Stimulated activated CD4-positive, alpha-beta T cell treated with anti-CD3 and anti-CD28 coated beads, TNF-alpha, amount 100 ng/mL, for 1 hour (primary cell): ENCODE data around the gene SUCLG2.

Experiments
- DNase-seq, 3 donors: peaks; one replicate each; pipeline ENCODE4 v3.0.0-alpha.2; 2020; ENCODE audit warnings: low read depth in 3 of 3, low spot score in 1 of 3

SUCLG2 gene

GRCh38 chr3:67517781-67518180 is 136.6 kb downstream of the SUCLG2 start:
- DNase-seq: no peak

- no peak for DNase-seq
Observed at GRCh38 chr3:67516496-67516895, 137.9 kb downstream of the SUCLG2 start.

DNA sequence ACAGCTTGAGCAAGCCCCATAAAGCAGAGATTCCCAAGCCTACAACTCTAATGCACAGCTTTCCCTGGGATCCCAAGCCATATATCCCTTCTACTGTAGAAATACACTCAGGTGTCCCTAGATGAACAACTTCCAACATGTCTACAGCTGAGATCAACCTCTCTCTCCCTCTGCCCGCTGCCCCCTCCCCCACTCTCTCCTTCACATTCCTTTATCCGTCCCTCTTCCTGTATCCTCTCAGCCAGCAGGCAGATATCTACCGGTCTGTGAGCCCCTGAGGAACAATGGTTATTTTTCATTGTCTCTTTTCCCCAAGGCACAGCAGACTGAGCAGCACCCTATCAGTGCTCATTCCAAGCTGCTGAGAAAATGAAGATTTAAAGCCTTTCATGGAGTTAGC is 138.6 kb downstream of the SUCLG2 start:
- no peak for DNase-seq

DNA sequence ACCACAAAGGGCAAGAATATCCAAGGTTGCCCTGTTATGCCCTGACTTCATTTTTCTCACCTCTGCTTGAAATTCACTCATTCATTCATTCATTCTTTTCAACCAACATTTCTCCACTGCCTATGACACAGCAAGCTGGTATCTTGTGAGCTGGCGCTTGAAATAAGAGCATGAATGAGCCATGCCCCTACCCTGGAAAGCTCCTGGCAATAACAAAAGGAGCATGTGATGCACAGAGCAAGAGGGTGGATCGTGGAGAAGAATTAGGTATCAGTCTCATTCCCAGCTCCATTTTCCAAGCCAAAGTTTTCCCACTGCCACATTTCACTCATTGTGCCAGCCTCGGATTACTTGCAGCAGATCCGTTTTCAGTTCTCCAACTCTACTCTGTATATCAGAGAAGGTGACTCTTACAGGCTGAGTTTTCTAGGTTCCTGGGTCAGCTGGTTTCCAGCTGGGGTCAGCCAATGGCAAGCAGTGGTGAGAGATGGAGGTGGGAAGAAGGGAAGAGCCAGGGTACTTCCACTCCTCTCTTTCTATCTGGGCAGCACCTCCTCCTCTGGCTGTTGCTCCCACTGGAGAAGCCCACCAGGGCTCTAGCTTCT is 144.8 kb downstream of the SUCLG2 start:
- DNase-seq: no peak

DNA sequence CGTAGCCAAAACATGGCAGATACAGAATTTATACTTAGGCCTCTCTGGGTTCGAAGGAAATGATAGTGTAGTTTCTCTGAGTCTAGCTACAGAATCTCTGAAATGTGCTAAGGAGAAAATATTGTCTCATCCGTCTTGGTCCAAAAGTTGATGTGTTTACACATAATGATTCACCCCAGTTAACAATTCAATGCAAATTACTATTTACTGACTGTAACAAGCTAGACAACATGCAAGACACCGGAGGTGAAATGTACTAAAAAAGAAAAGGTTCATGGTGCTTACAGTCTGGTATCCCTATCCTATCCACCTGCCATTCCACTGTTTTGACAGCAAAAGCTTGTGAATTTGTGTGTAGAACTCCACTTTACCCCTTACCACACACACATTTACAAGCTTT is 146.8 kb downstream of the SUCLG2 start:
- DNase-seq: no peak

- DNase-seq: no peak
Observed at GRCh38 chr3:67500709-67501108, 153.7 kb downstream of the SUCLG2 start.

GRCh38 chr3:67497746-67498145 is 156.7 kb downstream of the SUCLG2 start:
- DNase-seq: no peak

- DNase-seq: no peak
Observed at GRCh38 chr3:67495751-67496150, 158.7 kb downstream of the SUCLG2 start.

- DNase-seq: no peak
Observed at GRCh38 chr3:67493808-67494207, 160.6 kb downstream of the SUCLG2 start.

DNA sequence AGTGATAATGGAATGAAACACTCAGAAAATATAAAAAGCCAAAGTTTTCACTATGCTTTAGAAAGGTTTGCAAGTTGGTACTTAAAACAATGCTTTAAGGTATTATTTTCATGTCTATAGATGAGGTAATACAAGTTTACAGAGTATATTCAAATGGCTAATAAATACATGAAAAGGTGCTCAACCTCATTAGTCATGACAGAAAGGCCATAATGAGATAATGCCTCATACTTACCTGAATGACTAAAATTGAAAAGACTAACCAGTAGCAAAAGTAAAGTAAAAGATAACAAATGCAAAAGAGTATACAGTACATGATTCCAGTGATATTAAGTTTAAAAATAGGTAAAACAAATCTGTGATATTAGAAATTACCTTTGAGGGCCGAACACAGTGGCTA is 163.8 kb downstream of the SUCLG2 start:
- no peak for DNase-seq

- DNase-seq: no peak
Observed at GRCh38 chr3:67489816-67490215, 164.6 kb downstream of the SUCLG2 start.

- DNase-seq: no peak
Observed at GRCh38 chr3:67487564-67488114, 166.8 kb downstream of the SUCLG2 start.

GRCh38 chr3:67486883-67487282 is 167.5 kb downstream of the SUCLG2 start:
- no peak for DNase-seq

- DNase-seq: no peak
Observed at GRCh38 chr3:67484085-67484484, 170.3 kb downstream of the SUCLG2 start.

DNA sequence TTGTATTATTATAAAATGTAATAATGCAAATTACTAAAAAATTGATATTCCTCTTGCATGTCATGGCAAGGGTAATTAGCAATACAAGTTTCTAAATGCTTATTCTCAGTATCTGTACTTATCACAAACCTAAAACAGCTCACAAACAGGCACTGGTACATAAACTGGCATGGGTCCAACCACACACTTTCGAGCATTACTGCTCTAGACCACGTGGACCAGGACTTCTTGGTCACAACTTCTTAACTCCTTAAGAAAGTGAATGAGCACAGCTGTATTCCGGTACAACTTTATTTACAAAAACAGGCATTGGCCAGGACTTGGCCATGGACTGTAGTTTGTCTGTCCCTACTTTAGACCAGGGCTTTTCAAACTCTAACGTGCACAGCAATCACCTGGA is 173.3 kb downstream of the SUCLG2 start:
- DNase-seq: no peak

GRCh38 chr3:67478423-67478822 is 176.0 kb downstream of the SUCLG2 start:
- no peak for DNase-seq

GRCh38 chr3:67474311-67474710 is 180.1 kb downstream of the SUCLG2 start:
- no peak for DNase-seq

DNA sequence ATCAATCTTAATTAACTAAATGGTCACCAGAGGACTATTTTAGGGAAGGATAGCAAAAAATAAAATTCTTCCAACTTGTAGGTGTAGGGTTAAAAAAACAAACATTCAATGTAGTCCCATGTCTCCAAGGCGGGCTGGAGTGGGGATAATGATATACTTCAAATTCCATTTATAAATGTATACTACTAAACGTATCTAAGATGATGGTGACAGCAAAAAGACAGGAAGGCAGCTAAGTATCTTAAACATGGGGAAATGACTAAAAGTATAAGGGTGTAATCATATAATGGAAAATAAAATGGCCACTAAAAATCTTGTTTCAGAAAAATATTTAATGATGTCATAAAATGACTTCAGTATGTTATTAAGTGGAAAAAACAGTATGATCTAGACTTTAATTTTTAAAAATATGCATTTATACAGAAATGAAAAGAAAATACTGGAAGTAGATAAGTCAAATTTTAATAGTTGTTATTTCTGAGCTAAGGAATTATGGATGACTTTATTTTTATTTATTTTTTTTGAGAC is 181.7 kb downstream of the SUCLG2 start:
- no peak for DNase-seq

DNA sequence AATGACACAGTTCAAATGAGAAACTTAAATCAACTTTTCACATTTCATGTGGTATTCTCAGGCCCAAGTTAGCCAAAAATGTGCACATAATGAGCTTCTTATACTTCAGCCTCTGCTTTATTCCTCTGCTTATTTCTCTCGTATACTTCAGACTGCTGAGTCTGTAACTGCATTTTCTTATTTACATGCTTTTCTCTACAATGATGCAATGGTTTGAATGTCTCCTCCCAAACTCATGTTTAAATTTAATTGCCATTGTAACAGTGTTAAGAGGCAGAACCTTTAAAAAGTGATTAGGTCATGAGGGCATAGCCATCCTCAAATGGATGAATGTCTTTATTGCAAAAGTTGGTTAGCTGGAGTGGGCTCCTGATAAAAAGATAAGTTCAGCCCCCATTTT is 184.2 kb downstream of the SUCLG2 start:
- DNase-seq: no peak

GRCh38 chr3:67468511-67468910 is 185.9 kb downstream of the SUCLG2 start:
- no peak for DNase-seq

DNA sequence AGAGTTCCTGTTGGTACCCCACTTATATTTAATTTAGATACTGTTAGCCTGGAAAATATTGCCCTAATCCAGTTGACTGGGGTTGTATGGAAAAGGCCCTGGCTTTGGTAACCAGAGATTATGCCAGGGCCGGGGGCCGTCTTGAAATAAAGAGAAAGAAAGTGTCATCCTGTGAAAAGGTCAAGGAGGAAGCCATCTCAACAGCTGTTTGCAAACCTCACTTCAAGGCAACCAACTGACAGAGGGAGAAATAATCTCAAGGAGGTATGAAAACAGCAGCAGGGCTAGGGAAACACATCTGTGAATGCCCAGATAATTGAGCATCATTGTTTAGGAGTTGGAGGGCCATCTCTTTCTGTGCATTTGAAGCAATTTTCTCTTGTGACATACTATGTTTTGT is 190.8 kb downstream of the SUCLG2 start:
- no peak for DNase-seq

GRCh38 chr3:67462187-67462586 is 192.2 kb downstream of the SUCLG2 start:
- no peak for DNase-seq

GRCh38 chr3:67461667-67462142 is 192.7 kb downstream of the SUCLG2 start:
- DNase-seq: no peak
